Effector CD8-positive, alpha-beta T cell (primary cell): ENCODE results near the gene CDH8.
"Not testable (repeated sequence)": the region's sequence is repeated elsewhere in the genome, so short reads cannot be mapped to it uniquely, and the experiment has no call there.

Source experiments
- DNase-seq: peaks from one replicate; lab custom pipeline; 2025; lab: John Stamatoyannopoulos, UW

Gene CDH8

GRCh38 chr16:61792194-61792909 lies 243.9 kb downstream of the CDH8 start:
- DNase-seq: no peak

DNA sequence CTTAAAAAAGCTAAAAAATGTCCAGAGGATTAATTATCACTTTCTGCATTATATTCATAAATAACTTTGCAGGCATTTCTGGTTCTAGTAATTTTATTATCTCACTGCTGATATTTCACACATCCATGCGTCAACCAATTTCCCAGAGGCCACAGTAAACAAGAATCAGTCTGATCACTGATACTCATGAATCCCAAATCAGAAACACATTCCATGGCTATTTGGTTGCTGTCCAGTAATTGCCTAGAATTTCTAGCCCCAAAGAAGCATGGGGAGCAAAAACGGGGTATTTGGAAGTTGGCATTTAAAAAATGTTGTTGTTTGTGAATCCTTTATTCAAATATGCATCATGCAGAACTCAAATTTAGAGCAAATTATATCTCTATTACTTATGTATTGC lies 244.8 kb downstream of the CDH8 start:
- no peak for DNase-seq

GRCh38 chr16:61781855-61782254 lies 254.4 kb downstream of the CDH8 start:
- DNase-seq: not testable (repeated sequence)

DNA sequence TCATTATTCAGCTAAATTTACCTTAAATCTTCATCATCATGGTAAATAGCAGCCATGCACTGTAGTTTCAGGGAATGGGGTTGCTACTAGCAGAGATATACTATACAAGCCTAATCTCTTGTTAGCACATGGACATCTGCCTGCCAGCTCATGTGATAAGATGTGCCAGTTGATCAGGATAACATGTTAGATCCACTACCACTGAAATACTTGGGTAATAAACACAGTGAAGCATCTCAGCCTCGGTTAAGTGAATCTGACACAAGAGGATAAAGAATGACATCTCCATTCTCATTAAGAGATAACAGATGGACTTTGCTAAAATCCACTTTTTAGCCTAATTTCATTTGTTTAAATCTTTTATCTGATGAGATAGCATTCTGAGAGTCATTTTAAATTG lies 256.1 kb downstream of the CDH8 start:
- DNase-seq: no peak

GRCh38 chr16:61770301-61770700 lies 265.9 kb downstream of the CDH8 start:
- DNase-seq: no peak

DNA sequence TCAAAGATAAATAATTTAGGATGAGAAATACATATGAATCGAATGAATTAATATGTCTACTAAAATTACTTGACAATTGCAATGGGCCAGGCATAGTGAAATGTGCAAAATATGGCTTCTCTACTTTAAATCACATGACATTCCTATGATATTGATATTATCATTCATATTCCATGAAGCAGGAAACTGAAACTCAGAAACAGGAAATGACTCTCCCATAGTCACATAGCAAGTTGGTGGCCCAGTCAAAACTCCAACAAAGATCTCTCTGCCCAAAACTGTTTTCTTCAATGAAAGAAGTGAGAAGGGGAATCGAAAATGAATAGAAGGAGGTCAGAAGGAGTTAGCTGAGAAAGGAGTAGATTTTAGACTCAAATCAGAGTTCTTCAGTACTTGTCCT lies 272.2 kb downstream of the CDH8 start:
- no peak for DNase-seq

DNA sequence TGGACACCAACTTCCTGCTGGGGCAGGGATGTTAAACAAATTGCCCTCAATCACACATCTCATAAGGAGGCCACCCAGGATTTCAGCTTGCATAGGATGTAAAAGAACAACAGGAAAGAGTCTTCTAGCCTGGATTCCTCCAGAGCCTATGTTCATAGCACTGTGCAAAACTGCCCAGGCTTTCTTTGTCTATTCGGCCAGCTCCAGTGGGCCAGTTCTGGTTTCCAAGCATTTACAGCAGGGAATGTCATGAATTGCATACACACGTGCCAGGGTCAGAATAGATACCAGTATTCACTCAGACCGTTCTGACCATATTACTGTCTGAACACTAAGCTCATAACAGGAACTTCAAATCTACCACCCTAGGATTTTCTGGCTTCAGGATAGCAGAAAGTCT lies 273.2 kb downstream of the CDH8 start:
- no peak for DNase-seq

DNA sequence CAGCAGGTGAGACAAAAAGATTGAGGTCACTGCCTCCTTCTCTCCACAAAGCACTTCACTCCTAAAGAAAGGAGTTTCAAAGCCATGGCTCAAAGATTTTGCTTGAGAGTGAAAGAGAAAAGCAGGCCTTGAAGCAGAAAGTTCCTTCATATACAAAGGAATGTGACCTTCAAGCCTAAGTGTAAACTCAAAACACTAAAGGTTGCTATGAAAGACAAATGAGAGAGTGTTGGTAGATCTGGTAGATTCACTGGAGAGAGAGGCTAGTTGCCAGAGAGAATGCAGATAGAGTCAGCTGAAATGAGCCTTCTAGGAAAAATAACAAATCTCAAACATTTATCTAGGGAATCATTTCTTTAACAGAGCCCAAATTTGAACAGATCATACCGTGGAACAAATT lies 305.2 kb downstream of the CDH8 start:
- no peak for DNase-seq

DNA sequence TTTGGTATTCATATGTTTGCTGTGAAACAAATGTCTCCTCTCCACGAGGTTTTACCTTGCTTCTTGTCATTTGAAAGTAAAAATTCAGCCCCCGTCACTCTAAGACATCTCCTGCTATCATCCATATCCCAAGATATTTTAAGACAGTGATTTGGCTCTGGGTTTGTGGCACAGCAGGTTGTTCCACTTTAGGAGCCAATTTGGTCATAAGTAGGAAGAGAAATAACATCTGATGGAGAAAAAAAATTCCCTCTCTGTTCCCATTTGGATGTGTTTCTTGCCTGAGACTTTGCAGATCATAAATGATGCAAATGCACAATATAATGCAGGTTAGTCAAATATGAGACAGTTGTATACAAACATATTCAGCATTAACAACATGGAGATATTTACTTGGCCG lies 309.5 kb downstream of the CDH8 start:
- DNase-seq: no peak

DNA sequence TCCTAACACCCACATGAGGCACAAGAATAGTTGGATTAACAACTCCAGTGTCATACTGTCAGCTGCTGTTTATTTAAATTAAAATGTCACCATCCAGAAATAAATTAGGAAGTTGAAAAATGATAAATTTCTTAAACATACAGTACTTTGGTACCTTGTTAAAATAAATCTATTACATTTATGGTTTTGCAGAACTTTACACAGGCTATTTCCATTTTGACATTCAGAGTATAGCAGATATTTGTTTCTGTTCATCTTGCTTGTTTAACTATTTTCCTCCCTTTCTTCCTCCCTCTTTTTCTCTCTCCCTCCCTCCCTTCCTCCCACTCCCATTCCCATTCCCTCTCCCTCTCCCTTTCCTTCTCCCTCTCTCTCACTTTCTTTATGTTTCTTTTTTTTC lies 310.1 kb downstream of the CDH8 start:
- no peak for DNase-seq

DNA sequence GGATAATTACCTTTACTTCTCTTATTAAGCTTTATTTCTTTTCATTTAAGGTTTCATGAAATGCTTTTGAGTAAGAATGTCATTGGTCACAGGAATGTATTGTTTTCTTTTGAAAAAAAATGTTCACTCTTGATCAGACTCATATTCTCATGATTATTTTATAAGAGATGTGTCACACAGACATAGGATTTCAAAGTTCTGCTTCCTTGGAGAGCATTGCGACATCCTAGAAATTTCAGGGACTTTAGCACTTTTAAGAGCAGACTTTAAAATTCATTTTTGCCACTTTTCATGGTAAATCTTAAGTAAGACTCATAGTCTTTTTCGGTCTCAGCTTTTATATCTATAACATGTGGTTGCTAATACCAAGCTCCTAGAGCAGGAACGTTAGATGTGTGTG lies 314.7 kb downstream of the CDH8 start:
- no peak for DNase-seq

- DNase-seq: no peak
Observed at GRCh38 chr16:61715393-61715792, 320.8 kb downstream of the CDH8 start.

- DNase-seq: no peak
Observed at GRCh38 chr16:61713787-61714186, 322.5 kb downstream of the CDH8 start.

DNA sequence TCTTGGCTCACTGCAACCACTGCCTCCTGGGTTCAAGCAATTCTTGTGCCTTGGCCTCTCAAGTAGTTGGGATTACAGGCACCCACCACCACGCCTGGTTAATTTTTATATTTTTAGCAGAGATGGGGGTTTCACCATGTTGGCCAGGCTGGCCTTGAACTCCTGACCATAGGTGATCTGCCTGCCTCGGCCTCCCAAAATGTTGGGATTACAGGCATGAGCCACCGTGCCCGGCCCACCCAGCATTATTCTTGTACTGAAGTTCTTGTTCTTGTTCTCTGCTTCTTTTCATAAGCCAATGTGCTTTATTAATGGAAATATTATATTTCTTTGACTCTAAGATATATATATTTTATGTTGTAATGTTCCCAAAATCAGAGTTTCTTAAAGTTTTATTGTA lies 336.6 kb downstream of the CDH8 start:
- DNase-seq: not testable (repeated sequence)

DNA sequence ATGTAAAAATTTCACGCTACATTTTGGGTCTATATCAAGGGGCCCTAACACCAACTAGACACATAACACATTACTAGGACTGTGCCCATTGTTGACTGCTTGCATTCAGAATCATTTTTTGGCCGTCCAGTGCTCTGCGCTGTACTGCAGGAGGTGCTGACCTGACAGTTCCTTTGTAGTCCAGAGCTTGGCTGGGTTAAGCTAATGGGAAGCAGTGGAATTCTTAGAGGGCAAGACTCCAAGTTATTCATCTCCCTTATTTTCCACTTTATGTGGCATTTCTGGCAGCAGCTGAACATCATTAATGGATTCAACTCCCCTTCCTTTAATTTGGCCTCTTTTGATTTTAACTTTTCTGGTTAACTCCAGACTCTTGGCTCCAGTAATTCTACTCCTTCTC lies 351.7 kb downstream of the CDH8 start:
- no peak for DNase-seq

DNA sequence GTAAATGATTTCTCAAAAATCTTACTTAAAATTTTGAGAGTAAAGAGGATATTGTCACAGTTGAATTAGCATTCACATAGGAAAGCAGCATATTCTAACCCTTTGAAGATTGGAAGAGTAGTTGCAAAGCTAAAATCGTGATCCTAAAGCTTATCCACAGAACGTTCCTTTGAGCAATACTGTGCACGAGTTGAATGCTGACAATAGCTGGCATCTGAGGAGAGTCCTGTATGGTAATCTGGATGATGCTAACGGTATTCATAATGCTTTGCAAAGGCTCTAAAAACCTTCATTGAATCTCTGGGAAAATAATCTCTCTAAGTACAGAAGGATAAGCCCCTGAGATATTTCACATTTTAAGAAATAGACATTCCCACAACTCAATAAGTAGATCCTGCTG lies 354.6 kb downstream of the CDH8 start:
- no peak for DNase-seq

GRCh38 chr16:61681124-61681523 lies 355.1 kb downstream of the CDH8 start:
- no peak for DNase-seq

DNA sequence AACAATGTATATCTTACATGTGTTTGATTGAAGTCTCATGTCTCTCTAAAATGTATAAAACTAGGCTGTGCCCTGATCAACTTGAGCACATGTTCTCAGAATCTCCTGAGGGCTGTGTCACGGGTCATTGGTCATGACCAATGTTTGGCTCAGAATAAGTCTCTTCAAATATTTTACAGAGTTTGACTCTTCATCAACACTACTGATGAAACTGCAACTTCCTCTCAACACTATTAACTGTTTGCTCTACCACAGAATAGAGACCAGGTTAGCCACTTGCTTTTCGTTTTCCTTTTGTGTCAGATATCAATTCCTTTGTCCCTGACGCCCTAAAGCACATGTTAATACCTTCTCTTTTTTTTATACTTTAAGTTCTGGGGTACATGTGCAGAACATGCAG lies 358.1 kb downstream of the CDH8 start:
- no peak for DNase-seq

DNA sequence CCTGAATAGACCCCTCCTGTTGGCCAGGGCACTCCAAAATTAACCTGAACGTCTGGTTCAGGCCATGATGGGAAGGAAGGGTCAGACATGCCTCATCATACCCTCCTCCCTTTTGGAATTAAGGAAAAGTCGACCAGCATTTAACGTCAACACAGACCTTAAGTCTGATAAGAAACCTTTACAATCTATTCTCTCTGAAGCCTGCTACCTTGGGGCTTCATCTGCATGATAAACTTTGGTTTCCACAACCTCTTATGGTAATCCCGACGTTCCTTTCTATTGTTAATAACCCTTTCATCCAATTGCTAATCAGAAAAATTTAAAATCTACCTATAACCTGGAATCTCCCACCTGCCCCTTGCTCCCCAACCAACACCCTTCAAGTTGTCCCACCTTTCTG lies 358.5 kb downstream of the CDH8 start:
- no peak for DNase-seq

DNA sequence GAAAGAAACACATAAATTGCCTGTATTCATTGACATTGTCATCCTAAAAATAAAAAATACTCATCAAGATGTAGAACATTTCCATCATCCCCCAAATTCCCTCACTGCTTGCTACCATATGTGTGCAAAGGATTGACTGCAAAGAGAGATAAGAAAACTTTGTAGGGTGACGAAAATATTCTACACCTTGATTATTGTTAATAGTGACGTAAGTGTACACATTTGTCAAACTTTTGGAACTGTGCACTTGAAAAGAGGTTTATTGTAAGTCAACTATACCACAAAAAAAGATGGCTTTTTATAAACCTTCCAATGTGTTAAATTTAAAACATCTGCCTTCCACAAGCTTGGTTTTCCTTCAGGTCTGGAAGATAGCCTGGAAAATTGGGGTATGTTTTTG lies 359.5 kb downstream of the CDH8 start:
- no peak for DNase-seq

- DNase-seq: no peak
Observed at GRCh38 chr16:61671161-61671560, 365.1 kb downstream of the CDH8 start.

DNA sequence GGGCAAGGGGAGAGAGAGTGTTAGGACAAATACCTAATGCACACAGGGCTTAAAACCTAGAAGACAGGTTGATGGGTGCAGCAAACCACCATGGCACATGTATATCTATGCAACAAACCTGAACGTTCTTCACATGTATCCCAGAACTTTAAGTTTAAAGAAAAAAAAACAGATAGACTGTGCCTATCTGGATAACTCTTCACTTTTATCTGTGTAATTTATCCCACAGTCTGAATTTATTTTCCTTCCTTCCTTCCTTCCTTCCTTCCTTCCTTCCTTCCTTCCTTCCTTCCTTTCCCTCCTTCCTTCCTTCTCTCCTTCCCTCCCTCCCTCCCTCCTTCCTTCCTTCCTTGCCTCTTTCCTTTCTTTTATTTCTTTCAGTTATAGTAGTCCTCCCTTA lies 370.7 kb downstream of the CDH8 start:
- no peak for DNase-seq

DNA sequence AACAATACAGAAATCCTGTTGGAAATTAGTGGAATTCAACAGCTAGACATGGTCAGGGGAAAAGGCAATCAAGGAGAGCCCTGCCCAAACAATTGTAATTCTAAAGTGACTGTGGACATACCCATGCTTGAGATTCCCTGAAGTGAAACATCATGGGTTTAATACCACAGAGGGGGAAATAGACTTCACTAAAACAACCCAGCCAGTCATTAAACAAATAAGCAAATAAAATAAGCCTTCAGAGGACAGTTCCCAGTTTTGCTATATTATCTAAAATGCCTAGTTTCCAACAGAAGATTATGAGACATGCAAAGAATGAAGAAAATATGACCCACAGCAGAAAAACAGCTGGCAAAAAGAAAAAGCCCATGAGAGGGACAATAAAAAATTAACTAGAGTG lies 376.3 kb downstream of the CDH8 start:
- DNase-seq: no peak

DNA sequence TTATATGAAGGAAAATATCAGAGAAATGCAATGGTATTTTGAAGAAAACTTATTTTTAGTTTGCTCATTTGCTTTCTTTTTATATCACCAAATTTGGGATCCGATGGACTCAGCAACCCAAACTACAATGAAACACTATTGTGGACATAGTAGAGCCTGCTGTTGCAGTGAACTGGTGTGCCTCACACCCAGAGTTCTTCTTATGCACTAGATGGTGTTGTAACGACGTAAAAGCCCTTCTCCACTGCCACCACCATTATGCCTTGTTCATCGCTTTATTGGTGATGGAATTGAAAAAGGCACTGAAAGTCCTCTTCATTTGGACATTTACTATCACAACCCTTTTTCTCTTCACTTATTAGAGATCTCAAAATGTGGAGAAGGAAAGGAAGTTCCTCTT lies 381.3 kb downstream of the CDH8 start:
- DNase-seq: no peak

DNA sequence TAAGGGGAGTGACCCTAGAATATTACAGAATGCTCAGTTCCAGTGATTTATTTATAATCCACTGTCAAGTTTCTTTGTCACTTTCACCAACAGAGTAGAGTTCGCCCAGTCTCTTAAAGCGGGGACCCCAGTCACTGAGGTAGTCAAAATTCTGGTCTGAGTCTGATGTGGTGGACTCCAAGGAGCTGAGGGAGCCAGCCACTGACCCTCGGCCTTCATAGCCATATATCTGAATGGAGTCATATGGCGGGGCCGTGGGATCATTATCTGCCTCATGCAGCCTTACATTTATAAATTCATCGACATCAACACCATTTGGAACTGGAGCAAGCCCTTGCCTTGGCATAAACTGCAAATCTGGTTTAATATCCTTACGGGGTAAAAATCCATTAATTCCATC lies 382.7 kb downstream of the CDH8 start:
- no peak for DNase-seq
